GM19025 (cell line): ENCODE results near the gene PIEZO2.
"Not testable (repeated sequence)": the region's sequence is repeated elsewhere in the genome, so short reads cannot be mapped to it uniquely, and the experiment has no call there.

Experiments used
- ATAC-seq: cut with Tn5 transposase; IDR thresholded peaks from one replicate; pipeline ENCODE4 v1.9.1; 2021; ENCODE audit warnings: mild to moderate bottlenecking, low read depth, moderate library complexity; ENCODE audit not compliant: unreplicated experiment

Gene PIEZO2

DNA sequence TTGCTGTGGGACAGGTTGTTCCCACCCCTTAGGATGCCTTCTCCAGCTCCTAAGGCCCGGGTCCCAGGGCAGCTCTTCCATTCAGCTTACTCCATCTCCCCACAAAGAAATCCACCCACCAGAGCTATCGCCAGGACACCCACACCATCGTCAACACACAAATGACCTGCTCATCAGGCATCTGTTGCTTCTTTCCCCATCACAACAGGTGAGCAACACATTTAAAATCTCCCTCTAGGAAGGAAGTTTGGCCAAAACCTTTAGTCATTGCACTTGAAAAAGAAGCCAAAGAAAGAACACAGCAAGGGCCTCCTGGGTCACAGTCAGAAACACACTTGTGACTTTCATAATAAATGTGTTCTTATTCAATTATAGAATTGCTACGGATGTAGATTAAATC lies 289.0 kb downstream of the PIEZO2 start:
- no peak for ATAC-seq

DNA sequence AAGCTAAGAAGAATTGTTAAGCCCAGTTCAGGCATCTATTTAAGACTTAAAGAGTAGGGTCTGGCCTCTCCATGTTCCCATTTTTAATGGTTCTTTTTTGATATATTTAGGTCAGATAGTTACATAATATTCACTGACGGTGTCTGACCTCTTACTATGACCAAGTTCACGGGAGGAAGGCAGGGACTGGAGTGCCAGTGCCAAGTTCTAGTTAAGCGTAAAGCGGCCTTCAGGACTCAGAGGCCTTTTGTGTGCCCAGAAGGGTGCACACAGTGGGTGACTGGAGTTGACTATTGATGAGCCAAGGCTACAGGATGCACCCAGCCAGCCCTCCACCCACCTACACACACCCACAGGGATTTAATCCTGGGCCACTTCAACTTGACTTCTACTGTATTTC lies 290.9 kb downstream of the PIEZO2 start:
- no peak for ATAC-seq

DNA sequence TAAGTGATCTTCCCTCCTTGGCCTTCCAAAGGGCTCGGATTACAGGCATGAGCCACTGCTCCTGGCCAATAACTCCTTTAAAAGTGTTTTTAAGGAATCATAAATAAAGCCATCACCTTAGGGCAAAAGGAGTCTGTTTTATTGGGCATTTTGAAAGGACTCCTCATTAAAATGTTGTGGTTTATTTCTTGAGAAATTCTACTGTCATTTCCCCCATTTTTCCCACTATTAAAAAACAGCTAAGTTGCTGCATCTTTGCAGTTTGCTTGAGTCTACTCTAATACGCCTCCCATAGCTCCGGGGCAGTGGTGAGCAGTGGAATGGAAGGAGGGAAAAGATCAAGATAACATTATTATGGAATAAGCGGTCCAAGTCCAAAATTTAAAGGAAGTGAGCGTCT lies 293.2 kb downstream of the PIEZO2 start:
- ATAC-seq = no peak

DNA sequence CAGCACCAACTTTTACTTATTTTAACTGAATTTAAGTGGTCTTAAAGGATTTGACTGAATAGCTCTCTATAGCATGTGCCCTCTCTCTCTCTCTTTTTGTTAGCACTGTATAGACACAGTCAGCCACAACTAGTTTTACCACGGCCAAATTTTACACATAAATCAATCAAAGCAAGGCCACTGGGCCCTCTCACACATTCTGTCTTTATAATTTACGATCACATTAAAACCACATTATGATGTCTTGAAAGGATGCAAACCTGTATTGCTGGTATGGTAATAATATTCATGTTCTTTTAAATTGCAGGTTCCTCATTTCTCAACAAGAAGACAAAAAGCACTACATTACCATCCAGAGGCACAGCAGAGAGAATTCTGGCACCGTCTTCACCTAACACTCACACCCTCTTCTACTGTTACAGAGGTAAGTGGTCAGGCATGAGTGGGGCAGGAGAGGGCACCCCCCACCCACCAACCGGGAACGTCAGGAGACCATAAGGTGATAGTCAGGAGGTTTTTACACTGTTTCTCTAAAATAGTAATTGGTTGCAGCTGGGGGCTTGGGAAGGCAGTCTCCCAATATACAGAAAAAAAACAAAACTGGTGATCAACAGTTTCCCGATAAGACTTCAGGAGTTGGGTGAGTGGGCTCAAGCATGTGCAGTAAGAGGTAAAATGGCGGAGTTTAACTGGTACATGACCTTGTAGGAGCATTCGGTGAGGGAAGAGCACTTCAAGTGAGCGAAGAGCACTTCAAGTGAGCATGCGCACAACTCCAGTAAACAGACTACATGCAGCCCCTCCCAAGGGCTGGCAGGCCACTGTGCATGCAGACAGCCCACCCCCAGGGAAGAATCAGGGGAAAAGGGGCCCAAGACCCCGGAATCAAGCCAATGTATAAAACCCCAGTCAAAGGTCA lies 296.7 kb downstream of the PIEZO2 start:
- ATAC-seq = no peak

DNA sequence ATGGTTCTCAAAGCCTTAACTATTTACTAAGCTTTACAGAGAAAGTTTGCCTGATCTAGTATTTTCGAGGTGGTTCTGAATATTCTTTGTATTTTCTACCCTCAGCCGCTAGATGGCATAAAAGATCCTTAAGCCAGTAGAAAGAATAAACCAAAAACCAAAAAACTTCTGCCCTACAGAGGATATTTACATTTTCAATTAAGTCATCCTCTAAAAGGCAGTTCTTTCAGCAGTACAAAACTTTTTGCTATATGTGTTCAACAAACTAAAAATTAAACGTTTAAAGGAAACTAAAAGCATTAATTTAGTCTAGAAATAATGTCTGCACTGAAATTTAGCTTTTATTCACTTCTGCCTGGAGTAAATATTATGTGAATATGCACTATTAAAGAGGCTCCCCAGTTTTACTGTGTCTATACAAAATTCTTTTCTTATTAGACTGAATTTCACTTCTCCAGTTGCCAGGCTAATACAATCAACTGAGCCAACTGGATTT lies 297.5 kb downstream of the PIEZO2 start:
- ATAC-seq = no peak

DNA sequence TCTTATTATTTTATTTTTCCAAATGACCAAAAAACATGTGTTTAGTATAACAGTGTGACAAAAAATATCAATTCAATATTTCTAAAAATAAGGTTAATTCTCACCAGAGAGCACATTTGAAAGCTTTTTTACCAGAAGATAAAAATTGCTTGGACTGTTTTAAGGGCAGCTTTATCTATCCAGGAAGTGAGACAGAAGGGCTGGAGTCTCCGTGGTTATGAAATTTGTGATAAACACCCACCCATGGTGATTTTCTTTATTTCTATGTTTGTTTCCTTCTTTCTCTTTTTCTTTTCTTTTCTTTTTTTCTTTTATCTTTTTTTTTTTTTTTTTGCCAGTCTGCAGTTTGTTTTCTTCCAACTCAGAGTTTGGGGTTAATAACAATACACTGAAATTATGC lies 298.5 kb downstream of the PIEZO2 start:
- no peak for ATAC-seq

DNA sequence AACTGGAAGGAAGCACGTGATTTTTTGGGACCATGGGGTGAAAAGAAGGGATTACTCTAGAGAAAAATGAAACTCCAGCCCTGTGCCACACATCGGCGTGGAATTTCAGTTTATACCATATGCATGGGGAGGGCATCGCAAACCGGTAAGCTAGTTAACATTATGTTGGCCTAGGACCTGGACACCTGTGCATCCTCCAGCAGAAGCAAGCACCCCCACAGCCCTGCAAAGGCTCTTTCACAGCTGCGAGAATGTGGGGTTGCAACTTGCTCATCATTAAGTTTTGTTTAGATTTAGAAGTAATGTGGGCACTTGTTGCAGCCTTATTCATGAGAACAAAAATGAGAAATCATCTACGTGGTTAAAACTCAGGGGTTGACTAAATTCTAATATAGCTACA lies 299.2 kb downstream of the PIEZO2 start:
- no peak for ATAC-seq

DNA sequence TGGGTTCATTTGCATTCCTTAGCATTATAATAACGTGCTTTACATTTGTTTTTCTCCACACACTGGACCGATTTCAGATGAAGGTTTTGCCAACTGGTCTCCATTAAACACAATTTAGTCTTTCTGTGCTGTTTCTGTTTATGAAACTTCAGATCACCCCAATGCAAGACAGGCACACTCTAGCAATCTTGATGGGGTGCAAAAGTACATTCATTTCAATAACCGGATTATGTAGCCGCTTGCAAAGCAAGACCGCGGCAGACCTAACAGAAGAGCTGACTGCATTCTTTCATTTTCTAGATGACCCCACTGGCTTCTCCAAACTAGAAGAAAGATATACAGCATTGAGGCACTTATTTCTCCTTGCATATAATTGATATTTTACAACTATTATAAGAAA lies 301.5 kb downstream of the PIEZO2 start:
- no peak for ATAC-seq

DNA sequence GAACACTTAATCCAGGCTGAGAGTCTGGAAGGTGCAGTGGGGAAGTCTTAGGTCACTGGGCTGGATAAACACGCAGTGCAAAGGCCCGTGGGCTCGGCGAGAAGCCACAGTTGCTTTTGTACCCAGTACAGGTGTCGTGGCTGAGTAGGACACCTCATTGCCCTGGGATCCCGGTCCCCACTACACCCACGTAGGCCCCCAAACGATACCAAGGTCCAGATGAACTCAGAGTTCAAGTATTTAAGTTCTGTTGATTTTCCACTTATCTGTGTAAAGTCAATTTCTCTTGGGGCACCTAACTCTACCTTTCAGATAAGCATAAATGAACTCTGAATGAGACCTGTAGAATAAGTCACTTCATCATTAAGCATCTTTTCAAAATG lies 302.0 kb downstream of the PIEZO2 start:
- ATAC-seq = no peak

DNA sequence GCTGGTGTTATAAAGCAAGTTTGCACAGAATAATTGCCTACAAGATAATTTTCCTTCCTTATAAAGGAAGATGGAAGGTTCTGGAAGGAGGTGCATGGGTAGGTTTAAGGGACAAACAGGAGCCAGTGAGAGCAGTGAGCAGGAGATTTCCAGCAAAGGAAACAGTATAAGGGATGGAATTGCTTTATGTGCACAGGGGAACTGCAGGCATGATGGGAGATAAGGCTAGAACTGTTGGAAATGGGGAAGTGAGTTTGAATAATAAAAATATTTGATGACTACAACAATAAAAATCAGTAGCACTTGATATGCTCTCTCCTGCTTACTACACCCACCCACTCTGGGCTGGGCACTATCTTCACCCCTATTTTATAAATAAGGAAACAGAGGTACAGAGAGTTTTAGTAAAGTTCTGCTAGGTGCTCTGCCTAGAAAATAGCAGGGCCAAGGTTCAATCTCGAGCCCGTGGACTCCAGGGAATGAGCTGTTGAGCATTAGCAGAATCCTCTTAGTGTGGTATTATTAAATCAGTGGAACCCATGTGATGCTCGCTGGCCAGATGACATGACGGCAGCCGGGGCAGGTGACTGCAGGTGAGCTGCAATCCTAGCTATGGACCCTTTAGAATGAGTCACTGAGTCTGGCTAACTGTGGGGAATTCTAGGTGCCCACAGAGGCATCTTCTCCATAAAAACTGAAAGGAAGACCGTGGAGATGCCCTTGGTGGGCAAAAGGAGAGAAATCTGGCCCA lies 302.5 kb downstream of the PIEZO2 start:
- no peak for ATAC-seq

DNA sequence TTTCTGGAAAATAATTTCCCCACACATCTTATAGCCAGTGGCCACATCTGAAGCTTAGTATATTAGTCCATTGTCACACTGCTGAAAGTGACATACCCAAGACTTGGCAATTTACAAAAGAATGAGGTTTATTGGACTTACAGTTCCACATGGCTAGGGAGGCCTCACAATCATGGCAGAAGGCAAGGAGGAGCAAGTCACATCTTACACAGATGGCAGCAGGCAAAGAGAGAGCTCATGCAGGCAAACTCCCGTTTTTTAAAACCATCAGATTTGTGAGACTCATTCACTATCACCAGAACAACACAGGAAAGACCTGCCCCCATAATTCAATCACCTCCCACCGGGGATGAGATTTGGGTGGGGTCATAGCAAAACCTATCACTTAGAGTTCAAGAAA lies 303.3 kb downstream of the PIEZO2 start:
- ATAC-seq = not testable (repeated sequence)

DNA sequence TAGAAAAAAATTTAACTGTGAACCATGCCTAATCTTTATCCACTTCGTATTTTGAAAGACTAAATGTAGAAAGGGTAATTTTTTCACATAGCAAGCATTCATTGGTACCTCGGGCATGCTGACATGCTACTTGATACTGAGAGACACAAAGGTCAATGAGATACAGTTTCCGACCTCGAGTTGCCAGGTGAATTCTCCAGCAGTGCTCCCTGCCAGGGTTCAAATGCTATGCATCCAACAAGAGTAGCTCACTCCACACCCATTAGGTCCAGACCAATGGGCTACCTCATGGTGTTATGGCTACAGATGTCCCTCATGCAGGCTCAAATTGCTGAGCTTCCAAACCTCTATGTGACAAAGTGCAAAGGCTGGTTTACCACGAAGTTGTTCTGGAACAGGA lies 305.8 kb downstream of the PIEZO2 start:
- no peak for ATAC-seq

DNA sequence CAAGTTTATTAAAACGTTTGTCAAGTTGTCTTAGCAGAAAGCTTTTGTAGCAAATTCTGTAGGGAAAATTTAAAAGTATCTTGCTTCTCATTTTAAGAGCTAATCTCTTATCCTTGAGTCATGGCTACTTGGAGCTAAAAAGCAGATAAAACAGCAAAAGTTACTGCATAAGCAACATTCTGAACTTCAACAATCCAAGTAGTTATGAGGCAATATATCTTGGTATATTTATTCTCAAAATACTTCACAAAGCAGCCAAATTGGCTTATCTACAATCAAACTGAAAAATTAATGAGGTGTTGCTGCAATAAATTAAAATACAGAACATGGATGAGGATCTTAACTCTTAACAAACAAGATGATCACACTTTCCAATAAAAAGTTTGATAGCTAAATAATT lies 306.5 kb downstream of the PIEZO2 start:
- no peak for ATAC-seq

DNA sequence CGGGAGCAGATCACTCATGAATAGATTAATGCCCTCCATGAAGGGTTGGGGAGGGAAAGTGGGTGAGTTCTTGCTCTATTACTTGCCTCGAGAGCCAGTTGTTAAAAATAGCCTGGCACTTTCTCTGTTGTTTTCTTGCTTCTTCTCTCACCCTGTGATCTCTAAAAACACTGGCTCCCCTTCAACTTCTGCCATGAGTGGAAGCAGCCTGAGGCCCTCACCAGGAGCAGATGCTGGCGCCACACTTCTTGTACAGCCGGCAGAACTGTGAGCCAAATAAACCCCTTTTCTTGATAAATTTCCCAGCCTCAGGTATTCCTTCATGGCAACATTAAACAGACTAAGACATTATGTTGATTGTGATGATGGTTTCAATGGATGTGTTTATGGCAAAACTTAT lies 307.0 kb downstream of the PIEZO2 start:
- no peak for ATAC-seq

DNA sequence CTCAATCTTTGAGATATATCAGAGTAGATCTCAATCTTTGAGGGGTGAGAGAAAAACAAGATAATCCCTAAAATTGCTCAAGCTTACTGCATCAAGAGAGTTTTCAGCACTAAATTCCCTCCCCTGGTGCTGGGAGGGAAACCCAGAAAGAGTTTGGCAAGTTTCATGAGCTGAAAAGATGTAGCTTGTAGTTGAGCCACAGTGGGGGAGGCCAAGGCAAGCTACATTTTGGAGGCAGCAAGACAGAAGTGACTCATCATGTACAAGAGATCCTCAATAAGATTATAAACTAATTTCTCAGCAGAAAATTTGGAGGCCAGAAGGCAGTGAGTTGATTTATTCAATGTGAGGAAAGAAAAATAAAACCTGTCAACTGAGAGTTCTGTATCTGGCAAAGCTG lies 308.2 kb downstream of the PIEZO2 start:
- ATAC-seq = no peak

DNA sequence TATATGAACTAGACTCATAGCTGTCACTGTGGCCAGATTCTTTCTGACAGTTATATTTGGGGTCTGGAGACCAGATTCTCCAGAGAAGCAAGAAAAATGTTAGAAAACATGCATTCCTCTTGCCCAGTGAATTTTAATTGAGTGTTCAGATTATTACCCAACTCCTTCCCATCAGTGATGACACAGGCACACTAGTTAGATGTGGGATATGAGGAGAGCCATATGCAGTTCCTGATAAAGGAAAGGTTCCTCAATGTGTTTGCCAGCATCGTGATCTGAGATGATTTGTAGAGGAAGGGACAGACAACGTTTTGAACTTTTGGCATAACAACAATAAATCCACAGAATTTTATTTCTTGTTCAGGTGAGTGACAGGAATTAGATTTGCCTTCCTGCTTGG lies 308.6 kb downstream of the PIEZO2 start:
- ATAC-seq = no peak

DNA sequence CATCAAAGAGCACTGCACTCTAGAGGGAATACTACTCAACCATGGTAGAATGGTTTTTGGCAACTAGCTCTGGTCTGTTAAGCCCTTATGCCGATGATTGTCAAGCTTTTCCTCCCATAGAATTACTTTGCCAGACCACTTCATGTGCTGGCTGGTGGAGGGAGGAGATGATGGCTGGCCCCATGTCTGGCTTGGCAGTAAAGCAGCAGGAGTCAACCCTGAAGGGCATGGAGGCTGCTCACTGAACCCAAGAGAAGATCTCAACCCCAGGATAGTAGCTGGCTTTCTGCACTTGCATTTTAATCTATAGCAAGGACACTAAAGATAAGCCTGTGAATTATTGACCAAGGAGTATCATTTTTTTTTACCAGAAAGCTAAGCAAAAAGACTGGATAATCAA lies 309.9 kb downstream of the PIEZO2 start:
- ATAC-seq = no peak

DNA sequence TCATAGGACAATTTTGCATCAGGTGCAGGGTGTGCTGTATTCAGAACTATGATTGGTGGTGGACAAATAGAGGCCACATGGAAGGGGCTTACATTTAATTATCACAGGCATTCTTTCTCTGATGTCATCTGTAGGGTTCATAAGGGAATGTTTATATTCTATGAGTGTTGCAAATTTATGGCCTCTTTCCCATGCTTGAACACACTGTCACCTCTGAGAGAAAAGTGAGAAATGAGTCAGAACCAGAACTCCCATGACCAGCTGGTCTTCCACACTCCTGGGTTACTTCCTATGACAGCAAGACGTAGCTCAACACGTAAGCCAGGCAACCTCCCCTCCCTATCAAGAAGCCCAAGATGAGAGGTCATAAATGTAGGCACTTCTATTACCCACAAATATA lies 310.8 kb downstream of the PIEZO2 start:
- no peak for ATAC-seq

DNA sequence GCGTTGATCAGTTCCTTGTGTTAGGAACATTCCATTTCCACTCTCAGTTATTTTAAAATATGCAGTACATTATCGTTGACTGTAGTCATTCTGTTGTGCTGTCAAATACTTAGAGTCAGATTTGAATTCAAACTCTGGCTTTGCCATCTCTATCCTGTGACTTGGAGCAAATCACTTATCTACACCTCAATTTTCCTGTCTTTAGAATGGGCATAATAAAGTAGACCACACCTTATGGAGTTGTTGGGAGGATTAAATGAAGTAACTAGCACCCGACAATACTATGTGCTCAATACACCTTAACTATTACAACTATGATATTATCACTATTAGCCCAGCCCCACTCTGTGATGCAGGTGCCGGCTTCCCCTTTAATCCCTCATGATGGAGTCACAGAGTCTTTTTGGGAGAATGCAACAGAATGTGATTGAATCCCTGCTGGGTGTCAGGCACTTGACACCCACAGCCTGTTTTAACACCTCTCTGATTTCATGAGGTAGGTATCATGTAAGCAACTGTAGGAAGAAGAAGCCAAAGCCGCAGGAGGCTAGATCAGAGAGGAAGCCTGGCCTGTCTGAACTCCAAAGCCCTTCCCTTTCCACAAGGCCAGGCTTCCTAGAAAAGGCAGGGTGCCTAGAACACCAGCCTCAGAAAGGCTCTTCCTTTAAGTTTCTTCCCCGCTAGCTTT lies 315.1 kb downstream of the PIEZO2 start:
- ATAC-seq = no peak

DNA sequence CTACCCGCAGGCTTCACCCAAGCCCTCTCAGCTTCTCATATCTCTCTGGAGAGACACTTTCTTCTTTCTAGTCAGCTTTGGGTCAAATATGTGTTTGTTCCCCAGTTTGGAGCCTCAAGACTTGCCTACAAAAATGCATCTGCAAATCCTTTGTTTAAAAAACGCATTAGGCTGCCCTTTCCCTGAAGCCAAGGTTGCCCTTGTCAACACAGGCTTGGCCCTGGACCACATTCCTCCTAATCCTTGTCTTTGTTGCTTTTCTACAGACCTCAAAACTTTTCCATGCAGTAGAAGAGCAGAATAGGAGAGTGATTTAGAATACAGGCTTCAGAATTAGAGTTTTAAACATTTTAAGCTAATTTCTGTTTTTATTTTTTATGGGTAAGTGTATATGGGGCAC lies 315.7 kb downstream of the PIEZO2 start:
- ATAC-seq = no peak

DNA sequence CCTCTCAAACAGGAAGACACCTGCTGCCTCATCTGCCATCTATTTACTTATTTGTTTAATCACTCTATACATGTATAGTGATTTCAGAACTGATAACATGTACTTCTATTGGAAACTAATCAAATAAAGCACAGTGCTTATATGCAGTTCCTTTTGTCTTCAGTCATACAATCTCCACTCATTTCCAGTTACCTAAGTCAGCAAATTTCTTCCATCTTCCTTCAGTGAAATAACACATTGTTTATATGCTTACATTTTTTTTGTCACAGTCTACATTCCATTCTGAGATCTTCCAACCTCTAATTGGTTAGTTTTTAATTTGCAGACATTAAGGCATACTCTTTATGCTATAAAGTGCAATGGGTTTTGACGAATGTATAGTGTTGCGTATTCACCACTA lies 323.0 kb downstream of the PIEZO2 start:
- no peak for ATAC-seq
